GM21723 (cell line): Measurements from ENCODE around the gene ACVR2A.

Experiments used
- ATAC-seq: cut with Tn5 transposase; IDR thresholded peaks from one replicate; pipeline ENCODE4 v1.9.1; 2021; ENCODE audit warnings: mild to moderate bottlenecking, moderate library complexity; ENCODE audit not compliant: unreplicated experiment

Gene ACVR2A

DNA sequence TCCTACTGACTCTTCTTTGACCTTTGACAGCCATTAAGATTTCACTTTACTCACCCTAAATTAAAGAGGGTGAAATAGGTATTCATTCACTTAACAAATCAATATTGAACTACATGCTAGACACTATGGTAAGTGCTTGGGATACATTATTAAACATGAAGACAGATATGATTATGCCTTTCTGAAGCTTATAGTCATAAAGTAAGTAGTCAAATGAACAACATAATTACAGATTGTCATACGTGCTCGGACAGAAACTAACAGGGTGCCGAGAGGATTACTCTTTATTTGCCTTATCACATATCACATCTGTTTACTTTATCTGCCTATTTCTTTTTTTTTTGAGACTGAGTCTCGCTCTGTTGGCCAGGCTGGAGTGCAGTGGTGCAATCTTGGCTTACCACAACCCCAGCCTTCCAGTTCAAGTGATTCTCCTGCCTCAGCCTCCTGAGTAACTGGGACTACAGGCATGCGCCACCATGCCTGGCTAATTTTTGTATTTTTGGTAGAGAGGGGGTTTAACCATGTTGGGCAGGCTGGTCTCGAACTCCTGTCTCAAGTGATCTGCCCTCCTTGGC, 9.8 kb downstream of the ACVR2A start:
- no peak for ATAC-seq

DNA sequence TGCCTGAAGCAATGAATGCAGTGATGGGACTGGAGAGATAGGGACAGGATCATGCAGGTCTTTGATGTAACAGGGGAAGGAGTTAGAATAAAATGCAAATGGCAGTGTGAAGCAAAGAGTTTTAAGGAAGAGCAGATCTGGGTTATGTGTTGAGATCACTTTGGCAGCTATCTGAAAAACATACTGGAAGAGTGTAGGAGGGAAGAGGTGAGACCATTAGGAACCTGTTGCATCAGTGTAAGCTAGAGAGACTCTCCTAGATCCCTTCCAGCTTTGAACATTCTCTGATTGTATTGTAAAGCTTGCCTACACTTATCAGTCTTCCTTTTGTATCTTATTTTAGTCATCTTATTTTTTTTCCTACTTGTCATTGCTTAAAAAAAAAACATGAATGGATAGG, 10.5 kb downstream of the ACVR2A start:
- ATAC-seq, result no peak

GRCh38 chr2:147855977-147856376, 11.1 kb downstream of the ACVR2A start:
- ATAC-seq, result no peak

GRCh38 chr2:147860009-147860408, 15.2 kb downstream of the ACVR2A start:
- ATAC-seq, result no peak

- ATAC-seq, result no peak
These were observed 18.2 kb downstream of the ACVR2A start for GRCh38 chr2:147862859-147863516.

- no peak for ATAC-seq
These were observed 19.0 kb downstream of the ACVR2A start for GRCh38 chr2:147863835-147864234.

- no peak for ATAC-seq
These were observed 20.7 kb downstream of the ACVR2A start for GRCh38 chr2:147865560-147865959.

GRCh38 chr2:147867050-147867449, 22.2 kb downstream of the ACVR2A start:
- no peak for ATAC-seq

DNA sequence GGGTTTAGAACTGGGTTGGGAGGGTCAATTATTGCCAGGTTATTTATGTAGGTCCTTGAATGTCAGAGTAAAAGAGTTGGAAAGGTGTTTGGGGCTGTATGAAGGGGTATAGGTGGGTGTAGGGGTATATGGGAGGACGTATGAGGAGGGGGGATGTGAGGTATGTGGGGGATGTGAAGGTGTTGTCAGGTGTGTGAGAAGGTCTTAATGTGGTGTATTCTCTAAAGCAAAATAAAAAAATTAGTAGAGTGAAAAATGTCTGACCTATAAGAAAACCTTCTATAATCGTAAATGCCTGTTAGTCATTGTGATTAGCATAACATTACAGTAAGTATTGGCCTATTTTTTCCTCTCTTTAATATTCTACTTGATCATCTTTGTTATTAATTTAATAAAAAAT, 25.1 kb downstream of the ACVR2A start:
- ATAC-seq, result no peak

DNA sequence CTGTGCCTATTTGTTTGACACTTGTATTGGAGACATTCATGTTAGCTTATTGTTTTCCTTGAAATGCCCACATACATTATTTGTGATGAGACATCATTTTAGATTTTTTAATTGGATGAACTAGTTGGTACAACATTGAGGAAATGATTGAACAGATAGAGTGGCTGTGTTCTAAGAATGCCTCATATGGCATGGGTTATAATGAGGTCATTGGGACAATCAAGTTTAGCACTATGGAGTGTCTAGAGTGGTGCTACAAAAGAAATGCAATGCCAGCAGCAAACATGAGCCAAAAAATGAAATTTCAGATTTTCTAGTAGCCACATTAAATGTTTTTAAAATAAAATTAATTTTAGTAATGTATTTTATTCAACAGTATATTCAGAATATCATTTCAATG, 28.1 kb downstream of the ACVR2A start:
- ATAC-seq, result no peak

DNA sequence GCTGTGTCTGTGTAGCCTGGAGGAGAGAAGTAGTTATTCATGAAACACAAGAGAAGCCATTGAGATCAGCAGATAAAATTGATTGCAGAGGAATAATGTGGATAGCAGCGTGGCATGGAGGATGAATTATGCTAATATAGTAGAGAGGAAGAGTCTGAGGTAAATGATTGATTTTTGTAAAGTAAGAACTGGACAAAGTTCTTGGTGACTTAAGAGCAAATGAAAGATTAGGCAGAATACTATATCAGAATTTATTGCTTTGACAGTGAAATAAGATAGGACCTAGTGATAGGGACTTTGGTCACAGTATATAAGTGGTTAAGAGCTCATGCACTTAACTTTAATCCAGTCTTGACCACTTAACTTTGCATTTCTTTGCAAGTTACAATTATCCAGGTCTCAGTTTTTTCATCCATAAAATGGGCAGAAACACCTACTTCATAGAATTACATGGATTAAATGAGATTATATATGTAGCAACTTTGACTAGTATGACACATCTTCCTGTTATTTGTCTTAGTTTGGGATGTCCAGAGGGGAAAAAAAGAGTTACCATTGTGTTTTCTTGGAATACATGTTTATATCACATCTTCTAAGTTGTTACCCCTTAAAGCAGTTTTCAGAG, 29.1 kb downstream of the ACVR2A start:
- no peak for ATAC-seq

GRCh38 chr2:147879846-147880245, 35.0 kb downstream of the ACVR2A start:
- no peak for ATAC-seq

DNA sequence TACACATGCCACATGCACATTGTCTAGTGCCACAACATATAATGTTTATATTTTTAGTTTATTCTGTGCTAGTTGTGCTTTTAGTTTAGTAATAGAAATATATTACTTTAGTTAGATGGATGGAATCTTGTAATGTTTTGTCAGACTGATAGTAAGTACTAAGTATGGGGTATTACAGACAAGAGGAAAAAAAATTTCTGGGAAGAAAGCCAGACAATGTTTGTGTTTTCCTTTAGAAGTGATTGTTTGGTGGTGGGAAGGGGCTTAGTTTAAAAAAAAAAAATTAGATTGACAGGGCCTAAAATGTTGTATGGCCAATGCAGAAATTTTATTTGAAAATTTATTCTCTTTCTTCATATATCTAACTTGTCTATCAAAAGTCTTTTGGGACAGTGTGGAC, 37.8 kb downstream of the ACVR2A start:
- no peak for ATAC-seq

GRCh38 chr2:147884830-147885229, 40.0 kb downstream of the ACVR2A start:
- ATAC-seq, result no peak

DNA sequence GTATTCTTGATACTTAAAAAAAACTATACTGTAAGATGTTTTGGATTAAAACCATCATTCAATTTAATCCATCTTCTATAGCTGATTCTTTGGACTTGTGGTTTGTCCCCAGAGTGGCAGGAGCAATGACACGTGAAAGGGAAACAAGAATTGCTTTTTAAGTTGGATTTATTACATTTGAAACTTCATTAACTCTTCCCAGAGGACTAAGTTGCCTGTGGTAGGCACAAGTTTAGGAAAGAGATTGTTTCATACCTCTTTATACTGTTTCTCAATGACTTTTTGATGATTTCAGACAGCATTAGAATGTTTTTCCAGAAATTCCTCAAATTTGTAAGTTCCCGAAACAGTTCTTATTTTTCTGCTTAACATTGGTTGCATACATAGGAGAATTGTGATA, 41.3 kb downstream of the ACVR2A start:
- ATAC-seq, result no peak

GRCh38 chr2:147888680-147889079, 43.9 kb downstream of the ACVR2A start:
- ATAC-seq, result peak; percentile 56

DNA sequence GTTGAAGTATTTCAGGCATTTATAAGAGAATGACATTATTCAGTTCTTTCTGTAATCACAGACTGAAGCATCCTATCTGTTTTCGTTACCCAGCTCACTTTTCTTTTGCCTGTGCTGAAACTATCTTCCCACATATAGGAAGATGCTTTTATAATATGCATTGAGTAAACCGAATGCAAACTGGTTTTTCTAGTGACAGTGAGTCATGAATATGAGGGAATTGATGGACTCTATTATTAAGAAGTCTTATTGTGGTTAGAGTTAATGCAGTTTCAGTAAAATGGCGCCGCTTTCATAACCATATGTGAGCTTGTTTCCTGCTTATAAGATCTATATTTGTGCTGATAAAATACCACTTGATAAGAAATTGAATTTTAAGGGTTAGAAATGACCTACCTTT, 59.2 kb downstream of the ACVR2A start:
- no peak for ATAC-seq

GRCh38 chr2:147909178-147909577, 64.3 kb downstream of the ACVR2A start:
- ATAC-seq, result no peak

DNA sequence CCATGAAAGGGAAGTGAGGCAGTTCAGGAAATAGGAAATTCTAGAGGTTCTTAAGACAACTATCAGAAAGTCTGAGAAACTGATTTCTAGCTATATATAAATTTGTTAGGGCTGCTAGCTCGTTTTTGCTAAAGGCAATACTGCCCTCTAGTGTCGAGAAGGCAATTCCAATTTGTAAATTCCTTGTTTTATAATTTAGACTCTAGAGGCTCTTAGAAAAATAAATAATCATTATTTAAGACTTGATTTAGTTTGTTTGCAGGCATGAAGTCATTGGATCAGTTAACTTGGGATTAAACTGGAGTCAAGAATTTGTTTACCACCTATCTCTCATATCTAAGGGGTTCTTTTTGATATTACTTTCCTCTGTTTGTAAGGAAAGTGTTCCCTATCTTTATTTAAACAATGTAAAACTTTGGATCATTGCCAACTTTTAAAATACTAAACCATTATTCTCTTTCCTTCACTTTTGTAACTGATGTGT, 66.2 kb downstream of the ACVR2A start:
- peak; percentile 54 for ATAC-seq

GRCh38 chr2:147913701-147914480, 69.1 kb downstream of the ACVR2A start:
- ATAC-seq, result no peak

- ATAC-seq, result no peak
These were observed 71.2 kb downstream of the ACVR2A start for GRCh38 chr2:147916067-147916466.

- no peak for ATAC-seq
These were observed 71.9 kb downstream of the ACVR2A start for GRCh38 chr2:147916723-147917122.
